ENCODE results near the gene AFAP1L2.

AFAP1L2 gene

DNA sequence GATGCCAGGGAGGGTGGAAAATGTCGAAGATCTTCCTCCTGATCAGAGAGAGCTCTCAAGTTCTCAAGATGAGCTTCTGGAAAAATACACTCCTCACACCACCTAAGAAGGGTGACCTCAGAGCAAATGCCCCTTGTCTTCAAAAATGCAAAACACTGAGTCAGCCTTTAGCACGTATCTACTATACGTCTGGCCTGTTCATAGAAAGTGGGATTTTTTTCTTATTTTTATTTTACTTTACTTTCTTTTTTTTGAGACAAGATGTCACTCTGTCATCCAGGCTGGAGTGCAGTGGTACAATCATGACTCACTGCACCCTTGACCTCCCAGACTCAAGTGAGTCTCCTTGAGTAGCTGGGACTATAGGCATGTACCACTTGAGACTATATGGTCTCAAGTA is 57.1 kb downstream of the AFAP1L2 start:
- no peak for TF ChIP-seq ZC3H10 (CRISPR knock-in tag; IDR thresholded peaks at IDR 0.05)
- TF ChIP-seq TOX (CRISPR knock-in tag; IDR thresholded peaks at IDR 0.05; ENCODE audit: borderline replicate concordance): no peak
- no peak for TF ChIP-seq PPARA (CRISPR knock-in tag; IDR thresholded peaks at IDR 0.05; ENCODE audit: borderline replicate concordance)
- no peak for TF ChIP-seq GLIS3 (CRISPR knock-in tag; IDR thresholded peaks at IDR 0.05)
- TF ChIP-seq OSR1 (CRISPR knock-in tag; IDR thresholded peaks at IDR 0.05): no peak
- no peak for TF ChIP-seq ZFP30 (CRISPR knock-in tag; IDR thresholded peaks at IDR 0.05)
- no peak for TF ChIP-seq SNAI2 (CRISPR knock-in tag; IDR thresholded peaks at IDR 0.05)
- TF ChIP-seq RARB (CRISPR knock-in tag; IDR thresholded peaks at IDR 0.05): no peak
- TF ChIP-seq ARNTL (CRISPR knock-in tag; IDR thresholded peaks at IDR 0.05; ENCODE audit: borderline replicate concordance, low read depth): no peak
- TF ChIP-seq, protein P1, sequence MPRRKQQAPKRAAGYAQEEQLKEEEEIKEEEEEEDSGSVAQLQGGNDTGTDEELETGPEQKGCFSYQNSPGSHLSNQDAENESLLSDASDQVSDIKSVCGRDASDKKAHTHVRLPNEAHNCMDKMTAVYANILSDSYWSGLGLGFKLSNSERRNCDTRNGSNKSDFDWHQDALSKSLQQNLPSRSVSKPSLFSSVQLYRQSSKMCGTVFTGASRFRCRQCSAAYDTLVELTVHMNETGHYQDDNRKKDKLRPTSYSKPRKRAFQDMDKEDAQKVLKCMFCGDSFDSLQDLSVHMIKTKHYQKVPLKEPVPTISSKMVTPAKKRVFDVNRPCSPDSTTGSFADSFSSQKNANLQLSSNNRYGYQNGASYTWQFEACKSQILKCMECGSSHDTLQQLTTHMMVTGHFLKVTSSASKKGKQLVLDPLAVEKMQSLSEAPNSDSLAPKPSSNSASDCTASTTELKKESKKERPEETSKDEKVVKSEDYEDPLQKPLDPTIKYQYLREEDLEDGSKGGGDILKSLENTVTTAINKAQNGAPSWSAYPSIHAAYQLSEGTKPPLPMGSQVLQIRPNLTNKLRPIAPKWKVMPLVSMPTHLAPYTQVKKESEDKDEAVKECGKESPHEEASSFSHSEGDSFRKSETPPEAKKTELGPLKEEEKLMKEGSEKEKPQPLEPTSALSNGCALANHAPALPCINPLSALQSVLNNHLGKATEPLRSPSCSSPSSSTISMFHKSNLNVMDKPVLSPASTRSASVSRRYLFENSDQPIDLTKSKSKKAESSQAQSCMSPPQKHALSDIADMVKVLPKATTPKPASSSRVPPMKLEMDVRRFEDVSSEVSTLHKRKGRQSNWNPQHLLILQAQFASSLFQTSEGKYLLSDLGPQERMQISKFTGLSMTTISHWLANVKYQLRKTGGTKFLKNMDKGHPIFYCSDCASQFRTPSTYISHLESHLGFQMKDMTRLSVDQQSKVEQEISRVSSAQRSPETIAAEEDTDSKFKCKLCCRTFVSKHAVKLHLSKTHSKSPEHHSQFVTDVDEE (CRISPR knock-in tag; IDR thresholded peaks at IDR 0.05): no peak
- TF ChIP-seq TCF4 (CRISPR knock-in tag; IDR thresholded peaks at IDR 0.05; ENCODE audit: borderline replicate concordance): no peak
- no peak for TF ChIP-seq BACH2 (CRISPR knock-in tag; IDR thresholded peaks at IDR 0.05; ENCODE audit: borderline replicate concordance)
- no peak for TF ChIP-seq ISL1 (CRISPR knock-in tag; IDR thresholded peaks at IDR 0.05)
- no peak for ATAC-seq

DNA sequence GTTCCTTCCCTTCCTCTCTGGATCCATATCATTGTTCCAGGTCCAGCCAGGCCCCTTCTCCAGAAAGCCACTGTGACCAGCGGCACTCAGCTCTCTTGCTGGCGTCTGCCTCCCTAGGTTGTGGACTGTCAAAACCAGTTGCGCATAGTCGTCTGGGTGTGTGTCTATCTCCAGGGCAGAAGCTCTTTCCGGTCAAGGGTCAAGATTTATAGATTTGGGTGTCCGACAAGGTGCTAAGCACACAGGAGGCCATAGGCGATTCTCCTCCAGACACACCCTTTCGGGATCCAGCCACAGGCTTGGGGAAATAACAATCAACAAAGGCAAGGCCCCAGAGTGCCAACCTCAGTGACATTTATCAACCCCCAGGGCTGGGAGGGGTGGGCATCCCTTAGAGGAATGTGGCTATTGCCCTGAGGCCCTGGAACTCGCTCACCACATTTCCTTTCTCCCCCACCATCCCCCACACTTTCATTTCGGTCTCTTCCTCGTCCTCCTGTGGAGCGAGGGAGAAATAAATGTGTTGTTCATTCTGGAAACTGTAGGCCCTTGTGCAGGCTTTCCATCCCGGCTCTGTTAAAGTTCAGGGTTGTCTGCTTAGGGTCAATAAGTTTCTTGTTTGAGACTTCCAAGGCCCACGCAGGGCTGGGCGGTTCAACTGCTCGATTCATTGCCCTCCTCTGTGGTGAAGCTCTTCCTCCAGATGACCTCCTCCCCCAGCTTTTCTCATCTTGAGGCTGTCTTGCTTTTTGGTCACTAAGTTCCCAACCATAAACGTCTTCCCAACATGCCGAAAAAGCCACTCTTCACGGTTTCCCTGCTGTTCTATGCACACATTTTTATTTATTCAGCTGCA is 57.9 kb downstream of the AFAP1L2 start:
- TF ChIP-seq SNAI2 (CRISPR knock-in tag; IDR thresholded peaks at IDR 0.05): no peak
- no peak for TF ChIP-seq BACH2 (CRISPR knock-in tag; IDR thresholded peaks at IDR 0.05; ENCODE audit: borderline replicate concordance)
- TF ChIP-seq, protein P1 (CRISPR knock-in tag; IDR thresholded peaks at IDR 0.05): no peak
- TF ChIP-seq TOX (CRISPR knock-in tag; IDR thresholded peaks at IDR 0.05; ENCODE audit: borderline replicate concordance): no peak
- TF ChIP-seq, protein P2, sequence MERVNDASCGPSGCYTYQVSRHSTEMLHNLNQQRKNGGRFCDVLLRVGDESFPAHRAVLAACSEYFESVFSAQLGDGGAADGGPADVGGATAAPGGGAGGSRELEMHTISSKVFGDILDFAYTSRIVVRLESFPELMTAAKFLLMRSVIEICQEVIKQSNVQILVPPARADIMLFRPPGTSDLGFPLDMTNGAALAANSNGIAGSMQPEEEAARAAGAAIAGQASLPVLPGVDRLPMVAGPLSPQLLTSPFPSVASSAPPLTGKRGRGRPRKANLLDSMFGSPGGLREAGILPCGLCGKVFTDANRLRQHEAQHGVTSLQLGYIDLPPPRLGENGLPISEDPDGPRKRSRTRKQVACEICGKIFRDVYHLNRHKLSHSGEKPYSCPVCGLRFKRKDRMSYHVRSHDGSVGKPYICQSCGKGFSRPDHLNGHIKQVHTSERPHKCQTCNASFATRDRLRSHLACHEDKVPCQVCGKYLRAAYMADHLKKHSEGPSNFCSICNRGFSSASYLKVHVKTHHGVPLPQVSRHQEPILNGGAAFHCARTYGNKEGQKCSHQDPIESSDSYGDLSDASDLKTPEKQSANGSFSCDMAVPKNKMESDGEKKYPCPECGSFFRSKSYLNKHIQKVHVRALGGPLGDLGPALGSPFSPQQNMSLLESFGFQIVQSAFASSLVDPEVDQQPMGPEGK (CRISPR knock-in tag; IDR thresholded peaks at IDR 0.05; ENCODE audit: borderline replicate concordance): no peak
- TF ChIP-seq ZC3H10 (CRISPR knock-in tag; IDR thresholded peaks at IDR 0.05): no peak
- no peak for TF ChIP-seq OSR1 (CRISPR knock-in tag; IDR thresholded peaks at IDR 0.05)
- no peak for TF ChIP-seq ZNF8 (CRISPR knock-in tag; IDR thresholded peaks at IDR 0.05)
- no peak for TF ChIP-seq PPARA (CRISPR knock-in tag; IDR thresholded peaks at IDR 0.05; ENCODE audit: borderline replicate concordance)
- no peak for TF ChIP-seq ISL1 (CRISPR knock-in tag; IDR thresholded peaks at IDR 0.05)
- no peak for TF ChIP-seq ESRRG (CRISPR knock-in tag; IDR thresholded peaks at IDR 0.05)
- no peak for TF ChIP-seq CSDC2 (CRISPR knock-in tag; IDR thresholded peaks at IDR 0.05)
- TF ChIP-seq, protein P3, sequence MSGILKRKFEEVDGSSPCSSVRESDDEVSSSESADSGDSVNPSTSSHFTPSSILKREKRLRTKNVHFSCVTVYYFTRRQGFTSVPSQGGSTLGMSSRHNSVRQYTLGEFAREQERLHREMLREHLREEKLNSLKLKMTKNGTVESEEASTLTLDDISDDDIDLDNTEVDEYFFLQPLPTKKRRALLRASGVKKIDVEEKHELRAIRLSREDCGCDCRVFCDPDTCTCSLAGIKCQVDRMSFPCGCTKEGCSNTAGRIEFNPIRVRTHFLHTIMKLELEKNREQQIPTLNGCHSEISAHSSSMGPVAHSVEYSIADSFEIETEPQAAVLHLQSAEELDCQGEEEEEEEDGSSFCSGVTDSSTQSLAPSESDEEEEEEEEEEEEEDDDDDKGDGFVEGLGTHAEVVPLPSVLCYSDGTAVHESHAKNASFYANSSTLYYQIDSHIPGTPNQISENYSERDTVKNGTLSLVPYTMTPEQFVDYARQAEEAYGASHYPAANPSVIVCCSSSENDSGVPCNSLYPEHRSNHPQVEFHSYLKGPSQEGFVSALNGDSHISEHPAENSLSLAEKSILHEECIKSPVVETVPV (CRISPR knock-in tag; IDR thresholded peaks at IDR 0.05): no peak
- TF ChIP-seq ZNF565 (CRISPR knock-in tag; conservative IDR thresholded peaks at IDR 0.05; ENCODE audit: low read depth): no peak
- no peak for TF ChIP-seq ARNTL (CRISPR knock-in tag; IDR thresholded peaks at IDR 0.05; ENCODE audit: borderline replicate concordance, low read depth)
- no peak for TF ChIP-seq ZFP30 (CRISPR knock-in tag; IDR thresholded peaks at IDR 0.05)
- TF ChIP-seq TCF4 (CRISPR knock-in tag; IDR thresholded peaks at IDR 0.05; ENCODE audit: borderline replicate concordance): no peak
- TF ChIP-seq ZFP3 (CRISPR knock-in tag; IDR thresholded peaks at IDR 0.05): no peak
- ATAC-seq: no peak
